ENCODE results near the gene ADCYAP1.

DNA sequence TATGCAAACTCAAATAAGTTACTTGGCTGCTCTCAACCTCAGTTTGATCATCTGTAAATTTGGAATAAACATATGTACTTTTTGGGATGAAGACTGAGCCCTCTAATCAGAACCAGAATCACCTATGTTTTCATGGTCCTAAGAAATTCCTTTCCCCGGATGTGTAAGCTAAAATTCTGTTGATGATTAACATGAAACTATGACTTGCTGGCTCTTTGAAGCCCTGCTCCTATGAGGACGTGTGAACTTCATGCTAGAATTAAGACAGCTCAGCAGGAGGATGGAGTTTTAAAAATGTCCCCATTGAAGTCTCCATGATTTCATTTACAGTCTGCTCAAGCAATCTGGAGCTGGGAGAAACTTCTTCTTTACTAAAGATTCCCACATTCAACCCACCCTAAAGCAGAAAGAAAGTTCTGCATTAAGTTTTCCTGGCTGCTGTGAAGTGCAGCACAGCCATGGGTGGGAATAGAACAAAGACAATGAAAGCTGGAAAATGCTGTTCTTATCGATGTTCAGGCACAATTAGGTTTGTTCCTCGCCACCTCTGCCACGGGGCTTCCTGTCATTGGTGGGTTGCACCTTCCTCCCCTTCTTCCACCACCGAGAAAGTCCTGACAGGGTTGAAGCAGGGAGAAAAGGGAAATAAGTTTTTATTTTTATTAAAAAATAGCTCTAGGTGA is 50.9 kb downstream of the ADCYAP1 start:
- TF ChIP-seq, protein P1, sequence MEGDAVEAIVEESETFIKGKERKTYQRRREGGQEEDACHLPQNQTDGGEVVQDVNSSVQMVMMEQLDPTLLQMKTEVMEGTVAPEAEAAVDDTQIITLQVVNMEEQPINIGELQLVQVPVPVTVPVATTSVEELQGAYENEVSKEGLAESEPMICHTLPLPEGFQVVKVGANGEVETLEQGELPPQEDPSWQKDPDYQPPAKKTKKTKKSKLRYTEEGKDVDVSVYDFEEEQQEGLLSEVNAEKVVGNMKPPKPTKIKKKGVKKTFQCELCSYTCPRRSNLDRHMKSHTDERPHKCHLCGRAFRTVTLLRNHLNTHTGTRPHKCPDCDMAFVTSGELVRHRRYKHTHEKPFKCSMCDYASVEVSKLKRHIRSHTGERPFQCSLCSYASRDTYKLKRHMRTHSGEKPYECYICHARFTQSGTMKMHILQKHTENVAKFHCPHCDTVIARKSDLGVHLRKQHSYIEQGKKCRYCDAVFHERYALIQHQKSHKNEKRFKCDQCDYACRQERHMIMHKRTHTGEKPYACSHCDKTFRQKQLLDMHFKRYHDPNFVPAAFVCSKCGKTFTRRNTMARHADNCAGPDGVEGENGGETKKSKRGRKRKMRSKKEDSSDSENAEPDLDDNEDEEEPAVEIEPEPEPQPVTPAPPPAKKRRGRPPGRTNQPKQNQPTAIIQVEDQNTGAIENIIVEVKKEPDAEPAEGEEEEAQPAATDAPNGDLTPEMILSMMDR (IDR thresholded peaks at IDR 0.05 in 4 of 5, conservative IDR thresholded peaks at IDR 0.05 in 1 of 5) = no peak
- TF ChIP-seq POLR2A (IDR thresholded peaks at IDR 0.05) = no peak
